Astrocyte of the cerebellum (primary cell): ENCODE data around the gene PRKG1.

Source experiments
- DNase-seq: peaks from one replicate; pipeline ENCODE4 v3.0.0-alpha.2; 2011; ENCODE audit warnings: low read depth
- H3K4me3 ChIP-seq: 2 replicates; pipeline ENCODE4 v1.5.1; 2011; ENCODE audit warnings: mild to moderate bottlenecking, low read depth, low read length, moderate library complexity
- CTCF ChIP-seq: IDR thresholded peaks from 2 replicates; pipeline ENCODE4 v1.5.1; 2012; ENCODE audit warnings: low read length, low read depth, moderate library complexity, mild to moderate bottlenecking; ENCODE audit errors: missing control alignments
- in situ Hi-C: cut with HindIII; loops from 2 replicates; pipeline ENCODE4 v1.10.0; 2017; ENCODE audit warnings: low sequenced_read_pairs

PRKG1 gene

DNA sequence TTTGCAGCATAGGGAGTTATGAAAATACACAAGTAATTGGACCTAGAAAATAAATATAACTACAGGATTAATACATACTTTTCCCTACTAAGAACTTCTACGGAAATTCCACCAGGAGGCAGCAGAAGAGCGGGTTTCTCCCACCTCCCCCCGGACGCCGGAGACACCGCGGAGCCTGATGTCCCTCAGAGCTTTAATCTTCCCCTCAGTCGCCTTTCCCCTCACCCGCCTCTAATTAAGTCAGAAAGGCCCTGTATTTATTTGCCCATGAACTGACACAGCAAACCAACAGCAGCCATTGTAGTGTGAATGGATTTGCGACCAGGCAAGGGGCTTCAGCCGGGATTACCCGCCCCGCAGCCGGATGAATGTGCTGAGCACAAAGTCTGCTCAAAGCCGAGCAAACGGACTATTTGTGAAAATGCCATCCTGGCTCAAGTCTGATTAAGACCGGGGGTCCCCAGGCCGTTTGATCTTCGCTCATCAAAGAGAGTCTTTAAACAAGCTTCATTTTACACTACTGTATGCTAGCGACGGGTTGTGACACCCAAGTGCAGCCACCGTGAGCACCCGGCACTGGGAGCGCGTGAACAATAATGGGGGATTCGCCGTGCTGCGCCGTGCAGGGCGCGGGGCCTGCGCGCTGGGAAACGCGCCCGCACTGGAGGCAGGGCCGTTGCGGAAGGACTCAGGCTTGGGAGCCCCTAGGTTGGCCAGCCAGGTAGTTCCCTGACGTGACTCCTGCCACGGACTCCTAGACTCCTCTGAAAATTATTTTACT lies 1234.2 kb downstream of the PRKG1 start:
- TF ChIP-seq CTCF: peak; percentile 61
- DNase-seq: peak; percentile 54
- in situ Hi-C loops: loop anchor here (5.0 kb wide), 1 partner anchor 164 kb away; no protein-coding TSS in a partner anchor
- peak overlapping the region; percentile 50 for H3K4me3 ChIP-seq

DNA sequence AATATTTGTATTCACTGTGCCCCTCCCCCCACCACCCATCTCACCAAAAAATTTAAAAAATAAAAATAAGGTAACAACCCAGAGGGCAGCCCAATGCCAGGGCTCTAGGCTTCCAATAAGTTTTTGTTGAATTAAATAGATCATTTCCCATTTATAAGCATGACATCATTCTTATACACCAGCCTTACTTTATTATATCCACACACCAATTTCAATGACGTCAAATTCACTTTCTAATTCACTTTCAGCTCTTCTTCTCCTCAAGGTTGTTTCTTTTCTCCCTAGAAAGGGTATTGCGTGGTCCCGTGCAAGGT lies 1238.6 kb downstream of the PRKG1 start:
- TF ChIP-seq CTCF: no peak
- no peak for DNase-seq
- H3K4me3 ChIP-seq: peak overlapping the region; percentile 74
- in situ Hi-C loops: no loop called here

- no peak for DNase-seq
- in situ Hi-C loops: no loop called here
- peak overlapping the region; percentile 74 for H3K4me3 ChIP-seq
- no peak for TF ChIP-seq CTCF
Measured at GRCh38 chr10:52313256-52313932, 1239.1 kb downstream of the PRKG1 start.

DNA sequence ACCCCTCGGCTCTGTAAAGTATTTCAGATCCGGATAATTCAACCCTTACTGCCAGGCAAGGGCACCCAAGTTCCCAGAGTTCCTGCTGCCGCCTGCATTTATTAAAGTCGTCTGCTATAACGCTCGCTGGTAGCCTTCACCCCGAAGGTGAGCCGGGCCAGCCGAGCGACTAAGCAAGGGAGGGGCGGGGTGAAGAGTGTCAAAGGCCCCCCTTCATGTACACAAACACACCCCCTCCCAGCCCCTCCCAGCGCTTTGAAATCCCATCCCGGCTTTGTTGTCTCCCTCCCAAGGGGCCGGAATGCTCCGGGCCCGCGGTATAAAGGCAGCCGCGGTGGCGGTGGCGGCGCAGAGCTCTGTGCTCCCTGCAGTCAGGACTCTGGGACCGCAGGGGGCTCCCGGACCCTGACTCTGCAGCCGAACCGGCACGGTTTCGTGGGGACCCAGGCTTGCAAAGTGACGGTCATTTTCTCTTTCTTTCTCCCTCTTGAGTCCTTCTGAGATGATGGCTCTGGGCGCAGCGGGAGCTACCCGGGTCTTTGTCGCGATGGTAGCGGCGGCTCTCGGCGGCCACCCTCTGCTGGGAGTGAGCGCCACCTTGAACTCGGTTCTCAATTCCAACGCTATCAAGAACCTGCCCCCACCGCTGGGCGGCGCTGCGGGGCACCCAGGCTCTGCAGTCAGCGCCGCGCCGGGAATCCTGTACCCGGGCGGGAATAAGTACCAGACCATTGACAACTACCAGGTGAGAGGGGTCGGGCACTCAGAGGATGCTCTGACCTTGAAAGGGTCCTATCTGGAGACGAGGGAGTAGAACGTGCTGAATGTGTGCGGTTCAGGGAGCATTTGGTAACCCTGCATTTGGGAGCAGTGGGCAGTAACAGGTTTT lies 1239.9 kb downstream of the PRKG1 start, which contains the start of gene DKK1:
Gene DKK1, plus strand, starts transcription at position 349 of the 889 bp plus-strand sequence. Its CDS starts 154 bp downstream, at position 503.
- peak; percentile 87 for TF ChIP-seq CTCF
- in situ Hi-C loops: no loop called here
- peak within 1 kb of the TSS; percentile 74 for H3K4me3 ChIP-seq
- DNase-seq: no peak

DNA sequence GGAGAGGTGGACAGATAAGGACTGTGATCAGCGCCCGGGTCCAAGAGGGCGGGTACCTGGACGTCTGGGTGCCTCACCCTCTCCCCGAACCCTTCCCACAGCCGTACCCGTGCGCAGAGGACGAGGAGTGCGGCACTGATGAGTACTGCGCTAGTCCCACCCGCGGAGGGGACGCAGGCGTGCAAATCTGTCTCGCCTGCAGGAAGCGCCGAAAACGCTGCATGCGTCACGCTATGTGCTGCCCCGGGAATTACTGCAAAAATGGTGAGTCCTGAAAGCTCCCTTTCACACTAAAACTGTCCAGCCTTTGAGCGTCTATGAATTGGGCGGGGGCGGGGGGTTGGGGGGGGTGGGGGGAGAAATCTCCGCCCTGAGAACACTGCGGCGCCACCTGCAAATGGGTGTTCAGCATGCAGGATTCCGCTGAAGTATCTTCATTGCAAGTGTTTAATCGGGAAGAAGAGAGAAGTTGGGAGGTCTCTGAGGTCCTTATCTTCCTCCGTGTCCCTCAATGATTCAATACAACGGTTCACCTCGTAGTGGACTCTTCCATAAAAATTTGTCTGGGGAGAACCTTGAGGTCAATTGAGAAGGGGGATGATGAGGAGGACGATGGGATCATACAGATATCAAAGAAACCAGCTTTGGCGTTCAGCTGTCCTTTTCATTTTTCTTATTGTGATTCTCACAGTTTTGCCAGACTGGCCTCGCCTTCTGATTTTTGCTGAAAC lies 1240.7 kb downstream of the PRKG1 start:
- H3K4me3 ChIP-seq: peak overlapping the region; percentile 74
- DNase-seq: no peak
- in situ Hi-C loops: no loop called here
- no peak for TF ChIP-seq CTCF

DNA sequence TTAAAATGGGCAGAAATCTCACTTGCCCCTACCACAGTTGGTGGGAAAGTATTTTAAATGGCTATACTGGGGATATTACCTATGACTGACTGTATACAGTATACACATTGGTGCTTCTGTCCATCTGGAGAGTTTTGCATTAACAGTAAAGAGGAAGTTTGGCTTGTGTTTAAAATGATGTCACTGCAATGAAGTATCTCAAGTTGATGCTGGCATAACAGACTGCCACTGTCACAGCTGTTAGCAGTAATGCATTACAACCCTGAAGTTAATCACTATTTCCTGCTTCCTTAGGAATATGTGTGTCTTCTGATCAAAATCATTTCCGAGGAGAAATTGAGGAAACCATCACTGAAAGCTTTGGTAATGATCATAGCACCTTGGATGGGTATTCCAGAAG lies 1241.7 kb downstream of the PRKG1 start:
- H3K4me3 ChIP-seq: no peak overlapping the region
- in situ Hi-C loops: no loop called here
- DNase-seq: no peak
- TF ChIP-seq CTCF: no peak
